Prostate gland (tissue), 2 donors: ENCODE measurements around the gene RCAN2. TPM values are rescaled to one million over a fixed set of nuclear protein-coding genes. Genes with fewer than 3 reads are reported as not detected.

ENCODE experiments used
- DNase-seq: peaks from one replicate; pipeline ENCODE4 v3.0.0-alpha.2; 2019; ENCODE audit warnings: low spot score
- H3K27ac ChIP-seq, 2 donors: fragments of 200-600 bp; sonication (generic); 2 replicates each; pipeline ENCODE4 v1.5.1; 2017 to 2019
- H3K27me3 ChIP-seq: fragments of 200-600 bp; sonication (generic); replicated peaks from 2 replicates; pipeline ENCODE4 v1.5.1; 2019; ENCODE audit not compliant: insufficient read depth
- H3K36me3 ChIP-seq, 2 donors: fragments of 200-600 bp; sonication (generic); 1 replicate in 1 of 2; 2 replicates in 1 of 2; pipeline versions ENCODE4 v1.5.1 to v1.8.1; 2017 to 2019
- H3K4me1 ChIP-seq: fragments of 200-600 bp; sonication (generic); replicated peaks from 2 replicates; pipeline ENCODE4 v1.5.1; 2019
- H3K4me3 ChIP-seq, 2 donors: fragments of 200-600 bp; sonication (generic); 2 replicates each; pipeline ENCODE4 v1.5.1; 2017 to 2019
- H3K9me3 ChIP-seq: fragments of 200-600 bp; sonication (generic); 2 replicates; pipeline ENCODE4 v1.5.1; 2017
- CTCF ChIP-seq, 4 experiments: fragments of 200-600 bp in 2 of 4; fragments of 450-650 bp in 2 of 4; sonication (generic) in 2 of 4; IDR thresholded peaks; 1 replicate in 3 of 4; 2 replicates in 1 of 4; pipeline ENCODE4 v1.5.1; 2016 to 2019; ENCODE audit warnings: antibody characterized with exemption in 4 of 4, mild to moderate bottlenecking in 2 of 4, moderate library complexity in 2 of 4
- POLR2A ChIP-seq: fragments of 450-650 bp; IDR thresholded peaks from one replicate; pipeline ENCODE4 v1.6.1; 2016; ENCODE audit warnings: antibody characterized with exemption, mild to moderate bottlenecking
- POLR2AphosphoS5 ChIP-seq: sonication (generic); formaldehyde crosslinking; IDR thresholded peaks from one replicate; pipeline ENCODE4 v1.6.1; 2017; ENCODE audit warnings: antibody characterized with exemption
- WGBS: methylation state at CpG from one replicate; pipeline ENCODE4 v1.1.5; 2018; 5-methylcytosine and 5-hydroxymethylcytosine counted together
- intact Hi-C: fragments of 100-400 bp; cut with DNase I; formaldehyde crosslinking; loops from one replicate; pipeline ENCODE4 v1.14.2; 2022
- total RNA-seq, 2 donors: library from RNA; depleted of rRNA; stranded (reverse); fragments of >200 nt; gene quantifications; one replicate each; pipeline ENCODE4 v1.1.0, GENCODE V29; 2016

The RCAN2 gene
- total RNA-seq, 2 donors from 2014 or later, result 12.3 to 14.2 TPM

- no peak for DNase-seq
- Histone ChIP-seq H3K4me1 (no peaks in the 10 kb centered on the region), H3K4me3 (no peak overlapping the region), H3K27me3 (no peaks in the 10 kb centered on the region), H3K36me3 (no peaks in the 10 kb centered on the region), H3K9me3 (no peaks in the 10 kb centered on the region), H3K27ac (no peak overlapping the region)
- 64% methylated on average over 2 of the region's 2 CpGs for WGBS
- intact Hi-C loops, result no loop called here
- no peak for TF ChIP-seq POLR2A
- no peak for TF ChIP-seq POLR2AphosphoS5
- no peak for TF ChIP-seq CTCF (IDR thresholded peaks at IDR 0.05)
Observed at GRCh38 chr6:46273911-46274310, 217.3 kb downstream of the RCAN2 start.

- WGBS, result 87% methylated on average over 3 of the region's 3 CpGs
- Histone ChIP-seq H3K36me3 (no peaks in the 10 kb centered on the region), H3K27me3 (no peaks in the 10 kb centered on the region), H3K4me3 (no peak overlapping the region), H3K4me1 (no peaks in the 10 kb centered on the region), H3K9me3 (no peaks in the 10 kb centered on the region), H3K27ac (no peak overlapping the region)
- no peak for DNase-seq
- intact Hi-C loops, result no loop called here
- TF ChIP-seq POLR2A, result no peak
- no peak for TF ChIP-seq CTCF (IDR thresholded peaks at IDR 0.05)
- TF ChIP-seq POLR2AphosphoS5, result no peak
Observed at GRCh38 chr6:46271728-46272127, 219.5 kb downstream of the RCAN2 start.

- intact Hi-C loops, result no loop called here
- H3K4me1 ChIP-seq, result no peaks in the 10 kb centered on the region
- no peaks in the 10 kb centered on the region for H3K36me3 ChIP-seq
- no peaks in the 10 kb centered on the region for H3K9me3 ChIP-seq
- no peak for DNase-seq
- 58% methylated on average over 4 of the region's 4 CpGs for WGBS
- no peak overlapping the region for H3K4me3 ChIP-seq
- no peaks in the 10 kb centered on the region for H3K27me3 ChIP-seq
- TF ChIP-seq POLR2AphosphoS5, result no peak
- no peak for TF ChIP-seq POLR2A
- no peak for TF ChIP-seq CTCF (IDR thresholded peaks at IDR 0.05)
- no peak overlapping the region for H3K27ac ChIP-seq
Observed at GRCh38 chr6:46271107-46271506, 220.1 kb downstream of the RCAN2 start.

GRCh38 chr6:46270336-46270735, 220.9 kb downstream of the RCAN2 start:
- Histone ChIP-seq H3K36me3 (no peaks in the 10 kb centered on the region), H3K27ac (no peak overlapping the region), H3K9me3 (no peaks in the 10 kb centered on the region), H3K4me3 (no peak overlapping the region), H3K27me3 (no peaks in the 10 kb centered on the region), H3K4me1 (no peaks in the 10 kb centered on the region)
- intact Hi-C loops, result no loop called here
- DNase-seq, result no peak
- TF ChIP-seq CTCF (IDR thresholded peaks at IDR 0.05) (no peak), POLR2AphosphoS5 (no peak), POLR2A (no peak)
- WGBS, result 84% methylated on average over 7 of the region's 7 CpGs

GRCh38 chr6:46269447-46270229, 221.6 kb downstream of the RCAN2 start:
- Histone ChIP-seq H3K4me3 (no peak overlapping the region), H3K27ac (no peak overlapping the region), H3K4me1 (no peaks in the 10 kb centered on the region), H3K9me3 (no peaks in the 10 kb centered on the region), H3K36me3 (no peaks in the 10 kb centered on the region), H3K27me3 (no peaks in the 10 kb centered on the region)
- TF ChIP-seq CTCF (IDR thresholded peaks at IDR 0.05) (no peak), POLR2A (no peak), POLR2AphosphoS5 (no peak)
- intact Hi-C loops, result no loop called here
- 82% methylated on average over 5 of the region's 5 CpGs for WGBS
- no peak for DNase-seq
